GM06990 (cell line): ENCODE results near the gene UST.
"Not testable (repeated sequence)": the region's sequence is repeated elsewhere in the genome, so short reads cannot be mapped to it uniquely, and the experiment has no call there.

ENCODE experiments used
- DNase-seq: peaks from one replicate; pipeline ENCODE4 v3.0.0-alpha.2; 2011; ENCODE audit not compliant: insufficient read length; ENCODE audit errors: extremely low read depth
- H3K27me3 ChIP-seq: replicated peaks from 2 replicates; pipeline ENCODE4 v1.6.0; 2011; ENCODE audit warnings: low read length; ENCODE audit not compliant: control insufficient read depth, insufficient read depth
- H3K36me3 ChIP-seq: 2 replicates; pipeline ENCODE4 v1.5.1; 2011; ENCODE audit warnings: low read length; ENCODE audit not compliant: control insufficient read depth, insufficient read depth
- H3K4me3 ChIP-seq: replicated peaks from 2 replicates; pipeline ENCODE4 v1.5.1; 2011; ENCODE audit warnings: low read depth, mild to moderate bottlenecking, control low read depth, low read length
- TF ChIP-seq, protein P1 (sequence below): IDR thresholded peaks from 2 replicates; pipeline ENCODE4 v1.5.1; 2011; ENCODE audit warnings: low read length, control low read depth, mild to moderate bottlenecking, inconsistent platforms; ENCODE audit not compliant: insufficient read depth, poor library complexity, severe bottlenecking

The UST gene

GRCh38 chr6:148999501-148999900 is 252.7 kb downstream of the UST start:
- H3K27me3 ChIP-seq, result no peaks in the 10 kb centered on the region; the same call in 1 of the 2 replicates
- TF ChIP-seq, protein P1, sequence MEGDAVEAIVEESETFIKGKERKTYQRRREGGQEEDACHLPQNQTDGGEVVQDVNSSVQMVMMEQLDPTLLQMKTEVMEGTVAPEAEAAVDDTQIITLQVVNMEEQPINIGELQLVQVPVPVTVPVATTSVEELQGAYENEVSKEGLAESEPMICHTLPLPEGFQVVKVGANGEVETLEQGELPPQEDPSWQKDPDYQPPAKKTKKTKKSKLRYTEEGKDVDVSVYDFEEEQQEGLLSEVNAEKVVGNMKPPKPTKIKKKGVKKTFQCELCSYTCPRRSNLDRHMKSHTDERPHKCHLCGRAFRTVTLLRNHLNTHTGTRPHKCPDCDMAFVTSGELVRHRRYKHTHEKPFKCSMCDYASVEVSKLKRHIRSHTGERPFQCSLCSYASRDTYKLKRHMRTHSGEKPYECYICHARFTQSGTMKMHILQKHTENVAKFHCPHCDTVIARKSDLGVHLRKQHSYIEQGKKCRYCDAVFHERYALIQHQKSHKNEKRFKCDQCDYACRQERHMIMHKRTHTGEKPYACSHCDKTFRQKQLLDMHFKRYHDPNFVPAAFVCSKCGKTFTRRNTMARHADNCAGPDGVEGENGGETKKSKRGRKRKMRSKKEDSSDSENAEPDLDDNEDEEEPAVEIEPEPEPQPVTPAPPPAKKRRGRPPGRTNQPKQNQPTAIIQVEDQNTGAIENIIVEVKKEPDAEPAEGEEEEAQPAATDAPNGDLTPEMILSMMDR, result no peak
- DNase-seq, result no peak
- H3K4me3 ChIP-seq, result no peak overlapping the region
- H3K36me3 ChIP-seq, result no peaks in the 10 kb centered on the region

DNA sequence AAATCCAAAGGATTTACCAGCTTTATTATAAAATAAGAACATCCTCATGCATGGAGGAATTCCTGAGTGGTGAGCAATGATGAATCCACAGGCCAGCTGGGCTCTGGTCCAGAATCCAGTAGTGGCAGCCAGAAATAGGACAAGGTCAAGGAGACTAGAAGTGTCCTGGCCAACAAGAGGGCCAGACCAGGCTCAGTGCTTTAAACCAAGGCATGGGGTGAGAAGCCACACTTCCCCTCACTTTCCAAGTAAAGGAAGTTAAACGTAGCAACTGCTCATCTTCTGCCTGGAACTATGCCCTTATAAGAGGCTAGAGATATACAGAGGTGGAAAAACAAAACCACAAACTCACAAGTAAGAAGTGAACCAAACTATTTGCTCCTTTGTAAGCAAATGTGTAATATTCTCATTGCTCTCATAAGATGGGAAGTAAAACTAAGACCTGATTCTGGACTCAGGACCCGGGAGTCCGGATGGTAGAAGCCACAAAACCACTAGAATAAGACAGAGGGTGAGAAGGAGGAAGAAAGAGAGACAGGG is 253.2 kb downstream of the UST start:
- DNase-seq, result no peak
- TF ChIP-seq, protein P1, result no peak
- H3K4me3 ChIP-seq, result no peak overlapping the region

DNA sequence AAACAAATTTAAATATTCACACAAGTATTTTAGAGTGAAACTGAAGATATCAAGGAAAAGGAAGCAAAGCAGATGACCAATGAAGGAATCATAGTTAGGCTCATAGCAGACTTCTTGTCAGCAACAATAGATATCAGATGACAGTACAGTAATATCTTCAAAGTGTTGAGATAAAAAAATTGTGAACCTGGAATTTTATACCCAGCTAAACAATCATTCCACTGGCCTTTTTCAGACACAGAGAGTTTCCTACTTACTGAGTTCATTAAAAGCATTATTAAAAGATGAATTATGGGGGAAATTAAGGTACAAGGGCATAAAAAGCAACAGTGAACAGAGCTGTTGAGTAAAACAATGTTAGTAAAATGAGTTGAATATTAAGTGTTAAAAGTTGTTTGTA is 254.6 kb downstream of the UST start:
- no peaks in the 10 kb centered on the region for H3K36me3 ChIP-seq
- no peak overlapping the region for H3K4me3 ChIP-seq
- no peak for DNase-seq
- TF ChIP-seq, protein P1, result no peak
- no peaks in the 10 kb centered on the region; the same call in 1 of the 2 replicates for H3K27me3 ChIP-seq

More for the DNA sequence above, 253.2 kb downstream of the UST start:
- H3K27me3 ChIP-seq, result no peaks in the 10 kb centered on the region; the same call in 1 of the 2 replicates
- no peaks in the 10 kb centered on the region for H3K36me3 ChIP-seq

GRCh38 chr6:149003560-149003959 is 256.7 kb downstream of the UST start:
- TF ChIP-seq, protein P1, result no peak
- Histone ChIP-seq H3K27me3 (no peaks in the 10 kb centered on the region; the same call in 1 of the 2 replicates), H3K36me3 (no peaks in the 10 kb centered on the region), H3K4me3 (no peak overlapping the region)
- no peak for DNase-seq

- TF ChIP-seq, protein P1, result no peak
- no peaks in the 10 kb centered on the region for H3K36me3 ChIP-seq
- no peaks in the 10 kb centered on the region for H3K27me3 ChIP-seq
- H3K4me3 ChIP-seq, result no peak overlapping the region
- no peak for DNase-seq
Observed at GRCh38 chr6:149004664-149005063, 257.8 kb downstream of the UST start.

- H3K4me3 ChIP-seq, DNase-seq, H3K27me3 ChIP-seq, H3K36me3 ChIP-seq: not testable (repeated sequence)
Observed at GRCh38 chr6:149006236-149006635, 259.4 kb downstream of the UST start.
